Stimulated activated CD8-positive, alpha-beta memory T cell treated with anti-CD3 and anti-CD28 coated beads, Interleukin-12 subunit alpha, Interleukin-12 subunit beta, amount 100 ng/mL, for 4 hours (primary cell): ENCODE data around the gene APP.
"Not testable (repeated sequence)": the region's sequence is repeated elsewhere in the genome, so short reads cannot be mapped to it uniquely, and the experiment has no call there.

Experiments used
- DNase-seq: peaks from one replicate; pipeline ENCODE4 v3.0.0-alpha.2; 2020; ENCODE audit warnings: low read depth

Gene APP

GRCh38 chr21:25938658-25939395 is 231.7 kb downstream of the APP start:
- no peak for DNase-seq

GRCh38 chr21:25936776-25937175 is 233.8 kb downstream of the APP start:
- no peak for DNase-seq

- DNase-seq = no peak
Observed at GRCh38 chr21:25934771-25935224, 235.8 kb downstream of the APP start.

- no peak for DNase-seq
Observed at GRCh38 chr21:25934130-25934529, 236.4 kb downstream of the APP start.

GRCh38 chr21:25931765-25932164 is 238.8 kb downstream of the APP start:
- DNase-seq = no peak

- no peak for DNase-seq
Observed at GRCh38 chr21:25929856-25930520, 240.6 kb downstream of the APP start.

- DNase-seq = no peak
Observed at GRCh38 chr21:25927195-25927880, 243.2 kb downstream of the APP start.

GRCh38 chr21:25925936-25926335 is 244.6 kb downstream of the APP start:
- no peak for DNase-seq

- DNase-seq = no peak
Observed at GRCh38 chr21:25925064-25925800, 245.3 kb downstream of the APP start.

GRCh38 chr21:25918152-25918551 is 252.4 kb downstream of the APP start:
- not testable (repeated sequence) for DNase-seq

GRCh38 chr21:25916226-25916625 is 254.3 kb downstream of the APP start:
- no peak for DNase-seq

- DNase-seq = no peak
Observed at GRCh38 chr21:25913479-25913878, 257.1 kb downstream of the APP start.

- no peak for DNase-seq
Observed at GRCh38 chr21:25912402-25912746, 258.2 kb downstream of the APP start.

- DNase-seq = no peak
Observed at GRCh38 chr21:25911730-25912401, 258.7 kb downstream of the APP start.

GRCh38 chr21:25910809-25911208 is 259.8 kb downstream of the APP start:
- DNase-seq = no peak

GRCh38 chr21:25909341-25909740 is 261.2 kb downstream of the APP start:
- no peak for DNase-seq

GRCh38 chr21:25908495-25908894 is 262.1 kb downstream of the APP start:
- DNase-seq = no peak

- DNase-seq = no peak
Observed at GRCh38 chr21:25907573-25908275, 262.8 kb downstream of the APP start.

- DNase-seq = no peak
Observed at GRCh38 chr21:25906587-25906986, 264.0 kb downstream of the APP start.

- no peak for DNase-seq
Observed at GRCh38 chr21:25905126-25905525, 265.4 kb downstream of the APP start.

GRCh38 chr21:25904044-25904695 is 266.4 kb downstream of the APP start:
- DNase-seq = no peak
